ENCODE results near the gene RND2.

Gene RND2

GRCh38 chr17:43006639-43007551 lies 18.1 kb upstream of the RND2 start, which contains the start of gene IFI35:
TSS of gene IFI35 (plus strand) at chr17:43006784. CDS start at chr17:43006948, 164 bp downstream.
- DNase-seq, result peak; percentile 79 to 90

- DNase-seq, result no peak
Measured at GRCh38 chr17:43010667-43011308, 14.2 kb upstream of the RND2 start.

GRCh38 chr17:43011728-43012472 lies 13.1 kb upstream of the RND2 start:
- no peak for DNase-seq

GRCh38 chr17:43013296-43013695 lies 11.7 kb upstream of the RND2 start:
- DNase-seq, result no peak

- no peak for DNase-seq
Measured at GRCh38 chr17:43014020-43014648, 10.9 kb upstream of the RND2 start.

GRCh38 chr17:43014649-43015542 lies 10.1 kb upstream of the RND2 start:
- DNase-seq, result no peak

GRCh38 chr17:43015579-43015978 lies 9.5 kb upstream of the RND2 start:
- no peak for DNase-seq

- no peak for DNase-seq
Measured at GRCh38 chr17:43016216-43016615, 8.8 kb upstream of the RND2 start.

GRCh38 chr17:43018008-43018853 lies 6.8 kb upstream of the RND2 start:
- no peak for DNase-seq

GRCh38 chr17:43018932-43019331 lies 6.1 kb upstream of the RND2 start:
- no peak for DNase-seq

- DNase-seq, result no peak
Measured at GRCh38 chr17:43019418-43019817, 5.6 kb upstream of the RND2 start.

- no peak for DNase-seq
Measured at GRCh38 chr17:43020030-43020621, 4.9 kb upstream of the RND2 start.

GRCh38 chr17:43020789-43021740 lies 4.0 kb upstream of the RND2 start:
- DNase-seq, result peak; percentile 19 to 35

- DNase-seq, result peak; percentile 48 to 68
Measured at GRCh38 chr17:43021741-43022512, 3.1 kb upstream of the RND2 start, which contains the start of gene VAT1. TSS of gene VAT1 (minus strand) at chr17:43022385. CDS start at chr17:43022322, 63 bp downstream.

- DNase-seq, result no peak
Measured at GRCh38 chr17:43025290-43025657, 243 bp downstream of the RND2 start.

- no peak for DNase-seq
Measured at GRCh38 chr17:43025766-43026537, 921 bp downstream of the RND2 start.

- DNase-seq, result no peak
Measured at GRCh38 chr17:43026595-43026994, 1.6 kb downstream of the RND2 start.

All from stimulated activated CD4-positive, alpha-beta T cell treated with anti-CD3 and anti-CD28 coated beads, Interleukin-4, amount 100 ng/mL, for 4 hours (primary cell).